WI38 (cell line): Measurements from ENCODE around the gene TIPRL.

Experiments
- H3K4me3 ChIP-seq: 2 replicates; pipeline ENCODE4 v1.5.1; 2011; ENCODE audit warnings: low read depth, mild to moderate bottlenecking, control low read depth, low read length
- CTCF ChIP-seq: IDR thresholded peaks from 2 replicates; pipeline ENCODE4 v1.5.1; 2012; ENCODE audit warnings: low read depth, mild to moderate bottlenecking, control low read depth, low read length

TIPRL gene

DNA sequence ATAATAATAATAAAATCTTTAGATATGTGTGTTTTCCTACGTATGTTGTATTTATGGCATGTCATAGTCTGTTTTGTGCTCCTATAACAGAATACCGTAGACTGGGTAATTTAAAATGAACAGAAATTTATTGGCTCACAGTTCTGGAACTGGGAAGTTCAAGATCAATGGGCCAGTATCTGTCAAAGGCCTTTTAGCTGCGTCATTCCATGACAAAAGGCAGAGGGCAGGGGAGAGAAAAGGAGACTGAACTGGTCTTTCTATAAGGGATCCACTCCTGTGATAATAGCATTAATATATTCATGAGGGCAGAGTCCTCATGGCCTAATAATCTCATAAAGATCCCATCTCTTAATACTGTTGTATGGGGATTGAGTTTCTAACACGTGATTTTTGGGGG is 39.9 kb downstream of the TIPRL start:
- no peak for TF ChIP-seq CTCF
- H3K4me3 ChIP-seq, result no peak overlapping the region

DNA sequence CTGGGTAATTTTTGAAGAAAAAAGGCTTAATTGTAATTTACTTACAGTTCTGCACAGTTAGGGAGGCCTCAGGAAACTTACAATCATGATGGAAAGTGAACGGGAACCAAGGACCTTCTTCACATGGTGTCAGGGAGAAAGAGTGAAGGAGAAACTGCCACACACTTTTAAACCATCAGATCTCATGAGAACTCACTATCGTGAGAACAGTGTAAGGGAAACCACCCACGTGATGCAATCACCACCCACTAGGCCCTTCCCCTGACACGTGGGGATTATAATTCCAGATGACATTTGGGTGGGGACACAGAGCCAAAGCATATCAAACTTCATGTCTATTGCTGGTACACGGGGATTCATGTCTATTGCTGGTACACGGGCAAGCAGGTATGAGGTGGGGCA is 41.7 kb downstream of the TIPRL start:
- no peak overlapping the region for H3K4me3 ChIP-seq
- TF ChIP-seq CTCF, result no peak

- H3K4me3 ChIP-seq, result no peak overlapping the region
- no peak for TF ChIP-seq CTCF
Measured at GRCh38 chr1:168221275-168221674, 42.5 kb downstream of the TIPRL start.

DNA sequence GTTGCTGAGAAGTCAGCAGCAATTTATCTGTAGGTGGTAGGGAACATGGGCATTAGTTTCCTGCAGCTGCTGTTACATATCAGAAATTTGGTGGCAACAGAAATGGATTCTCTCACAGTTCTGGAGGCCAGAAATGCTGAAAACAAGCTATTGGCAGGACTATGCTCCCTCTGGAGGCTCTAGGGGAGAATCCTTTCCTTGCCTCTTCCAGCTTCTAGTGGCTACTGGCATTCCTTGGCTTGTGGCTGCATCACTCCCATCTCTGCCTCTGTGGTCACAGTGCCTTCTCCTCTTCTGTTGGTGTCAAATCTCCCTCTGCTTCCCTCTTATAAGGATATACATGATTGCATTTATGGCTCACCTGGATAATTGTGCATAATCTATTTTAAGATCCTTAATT is 44.5 kb downstream of the TIPRL start:
- no peak overlapping the region for H3K4me3 ChIP-seq
- no peak for TF ChIP-seq CTCF

GRCh38 chr1:168223681-168224540 is 45.1 kb downstream of the TIPRL start:
- no peak for TF ChIP-seq CTCF

GRCh38 chr1:168224991-168225390 is 46.2 kb downstream of the TIPRL start:
- no peak for TF ChIP-seq CTCF
- H3K4me3 ChIP-seq, result peak overlapping the region; percentile 93

More at GRCh38 chr1:168223681-168224540, 45.1 kb downstream of the TIPRL start:
- no peak overlapping the region for H3K4me3 ChIP-seq

GRCh38 chr1:168225476-168226190 is 46.9 kb downstream of the TIPRL start, which contains the start of gene SFT2D2:
SFT2D2 (plus strand) TSS chr1:168226004; CDS start chr1:168226080, 76 bp downstream.
- peak within 1 kb of the TSS; percentile 93 for H3K4me3 ChIP-seq
- no peak for TF ChIP-seq CTCF
